ENCODE data around the gene KCTD13.
"Not testable (repeated sequence)": the region's sequence is repeated elsewhere in the genome, so short reads cannot be mapped to it uniquely, and the experiment has no call there.

The KCTD13 gene

DNA sequence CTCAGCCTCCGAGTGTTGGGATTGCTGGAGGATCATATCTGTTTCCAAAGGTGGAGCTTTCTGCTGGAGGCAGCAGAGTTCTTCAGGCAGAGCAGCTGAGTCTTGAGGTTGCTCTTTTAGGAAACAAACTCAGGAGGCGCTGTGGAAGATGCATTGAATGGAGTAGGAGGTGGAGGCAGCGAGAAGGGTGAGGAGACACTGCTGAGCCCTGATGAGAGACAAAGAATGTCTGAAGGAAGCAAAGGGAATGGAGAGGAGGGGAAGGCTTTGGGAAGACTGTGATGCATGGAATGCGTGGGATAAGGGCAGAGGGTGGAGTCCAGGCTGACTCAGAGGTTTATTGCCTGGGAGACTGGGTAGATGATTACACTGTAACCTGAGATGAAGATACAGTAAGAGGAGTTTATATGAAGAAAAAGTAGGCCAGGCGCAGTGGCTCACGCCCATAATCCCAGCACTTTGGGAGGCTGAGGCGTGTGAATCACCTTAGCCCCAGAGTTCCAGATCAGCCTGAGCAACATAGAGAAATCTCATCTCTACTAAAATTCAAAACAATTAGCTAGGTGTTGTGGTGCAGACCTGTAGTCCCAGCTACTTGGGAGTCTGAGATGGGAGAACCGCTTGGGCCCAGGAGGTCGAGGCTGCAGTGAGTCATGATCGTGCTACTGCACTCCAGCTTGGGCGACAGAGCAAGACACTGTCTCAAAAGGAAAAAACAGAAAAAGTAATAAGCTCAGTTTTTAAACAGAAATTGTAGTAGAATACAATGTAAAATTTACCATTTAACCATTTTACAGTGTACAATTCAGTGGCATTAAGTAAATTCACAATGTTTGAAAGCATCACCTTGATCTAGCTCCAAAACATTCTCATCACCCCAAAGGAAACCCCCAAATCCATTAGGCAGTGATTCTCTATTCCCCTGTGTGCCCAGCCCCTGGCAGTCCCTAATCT lies 18.1 kb upstream of the KCTD13 start:
- DNase-seq: no peak

DNA sequence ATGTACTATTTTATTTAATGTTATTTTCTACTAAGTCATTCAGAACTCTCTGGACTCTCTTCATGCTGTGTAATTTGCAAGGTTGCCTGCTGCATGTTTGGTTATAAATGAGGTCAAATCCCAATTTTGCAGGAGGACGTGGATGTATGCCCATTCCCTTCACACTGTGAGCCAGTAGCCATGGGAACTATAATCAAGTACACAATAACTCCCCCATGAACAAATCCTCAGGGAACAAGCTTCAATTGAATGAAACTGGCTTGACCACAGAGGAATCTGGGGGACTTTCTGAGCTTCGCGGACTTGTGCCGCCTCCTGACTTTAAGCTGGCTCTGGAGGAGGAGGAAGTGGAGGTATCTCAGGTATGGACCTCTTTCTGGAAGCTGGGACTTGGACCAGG lies 14.6 kb upstream of the KCTD13 start:
- no peak for DNase-seq

DNA sequence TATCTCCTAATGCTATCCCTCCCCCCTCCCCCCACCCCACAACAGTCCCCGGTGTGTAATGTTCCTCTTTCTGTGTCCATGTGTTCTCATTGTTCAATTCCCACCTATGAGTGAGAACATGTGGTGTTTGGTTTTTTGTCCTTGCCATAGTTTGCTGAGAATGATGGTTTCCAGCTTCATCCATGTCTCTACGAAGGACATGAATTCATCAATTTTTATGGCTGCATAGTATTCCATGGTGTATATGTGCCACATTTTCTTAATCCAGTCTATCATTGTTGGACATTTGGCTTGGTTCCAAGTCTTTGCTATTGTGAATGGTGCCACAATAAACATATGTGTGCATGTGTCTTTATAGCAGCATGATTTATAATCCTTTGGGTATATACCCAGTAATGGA lies 5.7 kb upstream of the KCTD13 start:
- not testable (repeated sequence) for DNase-seq

DNA sequence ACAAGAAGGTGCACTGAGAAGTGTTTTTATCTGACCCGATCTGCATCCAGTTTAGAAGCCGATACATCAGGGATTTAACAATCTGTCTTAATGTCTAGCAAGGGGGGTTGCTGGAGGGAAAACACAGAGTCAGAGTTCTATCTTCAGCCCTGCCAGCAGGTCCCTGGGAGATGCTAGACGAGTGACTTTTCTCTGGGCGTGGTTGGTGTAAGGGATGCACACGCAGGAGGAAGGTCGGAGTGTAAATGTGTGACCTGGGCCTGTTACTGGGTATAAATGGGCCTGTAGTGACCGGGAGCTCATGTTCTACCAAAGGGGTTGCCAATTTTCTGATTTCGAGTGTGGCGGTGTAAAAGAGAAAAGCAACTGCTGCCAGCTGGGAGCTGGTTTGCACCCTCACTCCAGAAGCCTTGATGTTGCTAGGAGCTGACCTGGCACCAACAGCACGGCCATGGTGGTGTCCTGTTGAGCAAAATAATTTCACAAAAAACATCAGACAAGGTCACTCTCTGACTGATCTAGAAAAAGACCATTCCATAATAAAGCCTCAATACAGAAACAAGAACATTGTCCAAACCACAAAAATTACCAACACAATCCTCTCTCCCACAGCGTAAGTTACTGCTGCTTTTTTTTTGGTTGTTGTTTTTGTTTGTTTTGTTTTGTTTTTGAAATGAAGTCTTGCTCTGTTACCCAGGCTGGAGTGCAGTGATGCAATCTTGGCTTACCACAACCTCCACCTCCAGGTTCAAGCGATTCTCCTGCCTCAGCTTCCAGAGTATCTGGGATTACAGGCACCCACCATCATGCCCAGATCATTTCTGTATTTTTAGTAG lies 1.3 kb upstream of the KCTD13 start:
- no peak for DNase-seq

DNA sequence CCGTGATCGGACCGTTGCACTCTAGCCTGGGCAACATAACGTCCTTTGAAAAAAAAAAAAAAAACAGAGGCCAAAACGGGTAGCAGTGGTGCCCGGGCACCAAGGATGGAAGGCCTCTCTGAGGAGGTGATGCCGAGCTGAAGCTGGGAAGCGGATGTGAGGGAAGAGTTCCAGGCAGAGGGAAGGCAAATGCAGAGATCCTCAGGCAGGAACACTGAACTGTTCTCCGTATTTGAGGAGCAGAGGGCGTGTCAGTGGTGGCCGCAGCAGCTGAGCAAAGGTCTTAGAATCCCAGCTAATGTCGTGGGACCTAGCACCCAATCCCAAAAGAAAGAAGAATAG lies 656 bp upstream of the KCTD13 start:
- no peak for DNase-seq

DNA sequence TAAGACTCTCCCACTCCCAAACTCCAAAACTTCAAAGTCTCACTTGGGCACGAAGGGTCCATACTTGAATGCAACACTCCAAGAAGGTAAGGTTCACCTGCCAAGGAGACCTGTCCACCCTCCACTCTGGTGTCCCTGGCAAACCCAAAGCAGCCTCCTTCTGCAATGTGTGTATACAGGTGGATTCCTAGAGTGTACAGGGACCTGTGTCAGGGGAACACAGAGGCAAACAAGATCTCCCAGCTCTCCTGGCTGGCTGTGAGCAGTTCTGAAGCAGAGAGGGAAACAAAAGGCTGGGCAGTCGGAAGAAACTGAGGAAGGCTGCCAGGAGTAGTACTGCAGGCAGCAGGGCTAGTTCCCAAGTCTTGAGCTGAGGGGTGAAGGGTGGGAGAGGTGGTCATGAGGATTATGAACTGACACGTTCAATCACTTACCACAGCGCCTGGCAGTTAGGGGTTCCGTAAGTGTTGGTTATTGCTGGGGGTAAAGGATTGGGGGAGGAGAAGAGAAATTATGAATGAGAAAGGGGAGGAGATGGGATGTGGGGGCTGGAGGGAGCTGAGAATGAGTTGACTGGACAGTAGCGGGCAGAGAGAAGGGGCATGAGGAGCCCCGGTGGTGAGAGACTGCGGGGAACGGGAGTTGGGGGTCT lies 795 bp downstream of the KCTD13 start:
- DNase-seq: no peak

DNA sequence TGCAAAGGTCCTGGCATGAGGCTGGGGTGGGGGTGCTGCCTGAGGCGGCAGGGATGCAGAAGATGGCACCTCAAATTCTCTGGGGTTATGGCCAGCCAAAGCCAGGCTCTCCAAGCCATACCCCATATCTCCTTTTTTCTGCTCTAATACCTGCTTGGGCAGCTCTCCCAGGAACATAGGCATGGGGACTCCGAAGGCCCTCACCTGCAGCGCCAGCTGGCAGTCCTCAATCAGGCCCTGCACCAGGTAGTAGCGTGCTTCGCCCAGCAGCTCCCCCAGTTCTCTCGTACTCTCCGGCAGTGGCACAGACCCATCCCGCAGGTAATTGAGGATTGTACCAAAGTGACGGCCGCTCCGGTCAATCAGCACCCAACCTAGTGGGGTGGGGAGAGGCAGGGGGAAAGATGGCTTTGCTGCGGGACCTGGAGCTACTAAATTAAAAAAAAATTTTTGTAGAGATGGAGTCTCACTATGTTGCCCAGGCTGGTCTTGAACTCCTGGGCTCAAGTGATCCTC lies 3.0 kb downstream of the KCTD13 start:
- no peak for DNase-seq

DNA sequence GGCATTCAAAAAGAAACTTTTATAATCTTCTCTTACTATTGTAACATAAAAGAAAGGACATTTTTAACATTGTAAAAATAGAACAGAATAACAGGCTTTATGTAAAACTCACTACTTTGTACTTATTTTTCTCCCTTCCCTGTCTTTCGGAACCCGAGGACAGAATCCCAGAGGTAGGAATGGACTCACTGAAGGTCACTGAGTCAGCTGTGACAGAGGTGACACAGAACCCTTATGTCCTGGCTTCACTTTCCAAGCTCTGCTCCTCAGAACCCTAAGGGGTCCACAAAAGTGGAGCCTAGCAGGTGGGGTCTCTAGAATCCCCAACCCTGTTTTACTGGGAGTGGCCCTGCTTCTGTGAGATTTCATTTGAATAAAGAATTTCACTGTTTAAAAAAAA lies 3.7 kb downstream of the KCTD13 start:
- DNase-seq: no peak

DNA sequence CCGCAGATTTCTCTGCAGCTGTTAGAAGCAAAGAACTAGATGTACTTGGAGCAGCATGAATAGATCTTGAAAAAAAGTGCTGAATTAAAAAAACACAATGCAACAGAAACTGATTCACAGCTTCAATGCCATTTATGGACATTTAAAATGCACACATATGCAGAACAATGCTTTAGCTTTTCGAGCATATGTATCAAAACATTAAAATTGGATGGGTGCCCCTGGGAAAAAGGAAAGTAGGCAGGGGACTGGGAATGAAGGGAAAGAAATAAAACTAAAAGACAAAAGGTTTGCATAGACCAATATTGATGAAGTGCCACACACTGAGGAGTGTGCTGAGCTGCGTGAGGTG lies 5.0 kb downstream of the KCTD13 start:
- no peak for DNase-seq

DNA sequence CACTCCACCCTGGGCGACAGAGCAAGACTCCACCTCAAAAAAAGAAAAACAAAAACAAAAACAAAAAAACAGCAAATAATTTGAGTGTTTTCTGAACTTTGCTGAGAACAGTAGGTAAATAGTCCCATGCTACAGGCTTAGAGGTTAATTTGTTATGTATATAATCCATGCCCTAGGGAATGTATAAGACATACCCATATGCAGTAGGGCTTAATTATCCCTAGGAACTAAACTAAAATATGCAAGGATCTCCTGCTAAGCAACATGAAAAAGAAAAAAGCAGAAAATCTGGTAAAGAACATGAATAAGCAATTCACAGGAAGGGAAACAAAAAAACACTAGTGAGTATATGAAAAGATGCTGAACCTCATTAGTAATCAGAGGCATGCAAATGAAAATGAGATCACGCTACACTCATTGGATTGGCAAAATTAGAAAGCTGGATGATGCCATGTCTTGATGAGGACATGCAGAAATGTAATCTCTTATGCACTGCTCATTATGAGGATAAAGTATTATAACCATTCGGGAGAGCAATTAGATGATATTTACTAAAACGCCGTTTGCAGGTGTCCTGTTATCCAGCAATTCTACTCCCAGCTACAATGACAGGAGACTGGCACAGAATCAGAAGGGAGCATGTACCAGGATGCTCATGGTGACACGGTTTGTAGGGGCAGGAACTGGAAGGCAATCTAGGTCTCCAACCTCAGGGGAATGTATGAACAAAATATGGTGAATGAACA lies 5.6 kb downstream of the KCTD13 start:
- no peak for DNase-seq

DNA sequence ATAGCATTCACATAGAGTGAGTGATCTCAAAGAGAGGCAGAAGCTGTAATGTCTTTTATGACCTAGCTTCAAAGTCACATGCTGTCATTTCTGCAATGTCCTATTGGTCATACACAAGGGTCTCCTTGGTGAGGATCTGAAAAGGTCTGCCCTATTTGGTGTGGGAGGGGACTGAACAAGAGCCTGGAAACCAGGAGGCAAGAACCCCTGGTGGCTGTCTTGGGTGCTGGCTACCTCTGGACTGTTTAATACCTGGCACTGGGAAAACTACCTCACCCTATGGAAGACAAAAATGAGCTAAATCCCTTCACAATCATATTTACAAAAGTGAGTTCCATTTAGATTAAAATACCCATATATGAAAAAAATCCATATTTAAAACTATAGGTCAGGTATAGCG lies 9.0 kb downstream of the KCTD13 start:
- DNase-seq: no peak

DNA sequence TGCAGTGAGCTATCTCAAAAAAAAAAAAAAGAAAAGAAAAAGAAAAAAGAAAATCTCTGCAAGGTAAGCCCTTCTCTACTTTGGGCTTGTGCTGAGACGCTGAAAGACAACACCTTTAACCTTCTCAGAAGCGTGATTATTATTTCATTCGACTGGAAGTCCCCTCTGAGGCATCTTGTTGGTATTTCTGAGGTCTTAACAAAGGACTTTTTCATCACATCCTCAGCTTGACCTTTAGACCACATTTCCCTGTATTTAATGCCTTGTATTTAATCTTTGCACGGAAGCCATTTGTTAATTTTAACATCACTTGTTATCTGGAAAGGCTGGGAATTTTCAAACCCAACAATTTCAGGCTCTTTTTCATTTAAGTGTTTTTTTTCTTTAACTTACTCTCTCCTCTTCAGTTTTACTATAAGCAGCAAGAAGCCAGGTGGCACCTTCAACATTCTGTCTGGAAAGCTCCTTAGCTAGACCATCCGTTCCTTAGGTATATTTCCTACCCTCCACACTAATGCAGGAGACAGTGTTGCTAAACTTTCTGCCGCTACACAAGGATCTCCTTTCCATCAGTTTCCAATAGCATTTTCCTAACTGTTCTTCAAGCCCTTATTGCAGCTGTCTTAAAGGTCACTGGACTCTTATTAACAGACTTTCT lies 10.3 kb downstream of the KCTD13 start:
- DNase-seq: no peak

DNA sequence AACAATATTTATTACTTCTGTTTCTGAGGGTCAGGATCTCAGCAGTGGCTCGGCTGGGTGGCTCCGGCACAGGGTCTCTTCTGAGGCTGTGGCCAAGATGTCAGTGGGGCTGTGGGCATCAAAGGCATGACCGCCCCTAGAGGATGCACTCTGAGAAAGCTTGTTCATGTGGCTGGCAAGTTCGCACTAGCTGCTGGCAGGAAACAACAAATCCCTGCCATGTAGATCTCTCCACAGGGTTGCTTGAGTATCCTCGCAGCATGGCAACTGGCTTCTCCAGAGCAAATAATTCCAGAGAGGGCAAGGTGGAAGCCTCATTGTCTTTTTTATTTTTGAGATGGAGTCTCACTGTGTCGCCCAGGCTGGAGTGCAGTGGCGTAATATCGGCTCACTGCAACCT lies 12.5 kb downstream of the KCTD13 start:
- no peak for DNase-seq

DNA sequence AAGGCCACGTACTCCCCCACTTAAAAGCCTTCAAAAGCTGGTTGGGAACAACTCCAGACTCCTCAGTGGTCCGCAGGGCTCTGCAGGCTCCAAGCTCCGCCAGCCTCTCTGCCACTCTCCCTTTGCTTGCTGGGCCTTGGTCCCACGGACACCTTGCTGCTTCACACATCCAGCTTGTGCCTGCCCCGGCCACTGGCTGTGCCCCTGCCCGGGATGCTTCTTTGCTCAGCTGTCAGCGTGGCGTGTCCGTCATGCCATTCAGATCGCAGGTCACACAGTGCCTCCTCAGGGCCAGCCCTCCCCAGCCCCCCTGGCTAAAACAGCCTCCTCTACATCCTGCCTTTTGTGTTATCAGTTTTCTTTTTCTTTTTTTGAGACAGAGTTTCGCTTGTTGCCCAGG lies 13.9 kb downstream of the KCTD13 start:
- no peak for DNase-seq

DNA sequence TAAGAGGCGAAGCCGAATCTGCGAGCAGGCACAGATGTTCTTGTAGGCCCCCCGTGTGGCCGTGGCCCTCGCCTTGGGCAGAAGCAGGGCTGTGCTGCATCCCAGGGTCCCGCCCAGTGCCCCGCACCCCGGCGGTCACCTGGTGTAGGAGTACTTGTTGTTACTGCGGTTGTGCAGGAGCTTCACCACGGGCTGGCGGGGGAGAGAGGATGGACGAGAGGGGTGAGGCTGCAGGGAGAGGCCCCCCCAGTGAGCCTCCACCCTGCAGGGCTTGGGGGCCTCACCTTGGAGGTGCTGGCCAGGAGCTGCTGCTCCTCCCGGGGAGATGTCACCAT lies 14.4 kb downstream of the KCTD13 start:
- DNase-seq: no peak

DNA sequence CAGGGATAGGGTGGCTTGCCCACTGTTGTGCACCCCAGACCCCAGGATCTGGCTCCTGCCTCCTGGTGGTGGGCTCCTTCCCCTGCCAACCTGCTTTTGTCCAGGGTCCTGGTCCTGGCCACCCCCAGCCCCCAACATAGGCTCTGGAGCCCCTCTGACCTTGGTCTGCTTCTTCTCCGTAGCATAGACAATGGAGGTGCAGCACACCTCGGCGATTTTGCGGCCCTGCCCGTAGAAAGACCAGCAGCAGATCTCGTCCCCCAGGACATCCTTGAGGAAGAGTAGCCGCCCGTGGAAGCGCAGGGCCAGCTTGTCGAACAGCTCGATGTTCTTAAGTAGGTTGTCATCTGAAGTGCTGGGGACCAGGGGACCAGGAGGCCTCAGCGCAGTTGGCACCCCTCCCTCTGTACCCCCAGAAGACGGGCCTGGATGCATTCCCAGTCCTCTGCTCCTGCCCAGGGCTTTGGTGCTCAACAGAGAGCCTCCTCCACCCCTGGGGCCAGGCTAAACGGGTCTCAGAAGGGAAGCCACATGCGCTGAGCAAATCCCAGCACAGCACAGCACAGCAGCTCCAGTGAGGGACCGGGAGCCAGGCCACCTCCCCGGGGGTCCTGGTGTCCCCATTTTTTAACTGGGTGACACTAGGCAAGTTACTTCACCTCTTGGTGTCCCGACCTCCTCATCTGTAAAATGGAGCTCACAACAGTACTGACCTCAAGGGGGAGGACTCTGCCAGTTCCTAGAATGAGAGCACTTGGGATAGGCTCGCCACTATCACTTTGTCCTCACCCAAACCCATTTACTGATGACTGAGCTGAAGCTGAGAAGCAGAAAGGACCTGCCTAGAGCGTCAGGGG lies 15.0 kb downstream of the KCTD13 start:
- no peak for DNase-seq

DNA sequence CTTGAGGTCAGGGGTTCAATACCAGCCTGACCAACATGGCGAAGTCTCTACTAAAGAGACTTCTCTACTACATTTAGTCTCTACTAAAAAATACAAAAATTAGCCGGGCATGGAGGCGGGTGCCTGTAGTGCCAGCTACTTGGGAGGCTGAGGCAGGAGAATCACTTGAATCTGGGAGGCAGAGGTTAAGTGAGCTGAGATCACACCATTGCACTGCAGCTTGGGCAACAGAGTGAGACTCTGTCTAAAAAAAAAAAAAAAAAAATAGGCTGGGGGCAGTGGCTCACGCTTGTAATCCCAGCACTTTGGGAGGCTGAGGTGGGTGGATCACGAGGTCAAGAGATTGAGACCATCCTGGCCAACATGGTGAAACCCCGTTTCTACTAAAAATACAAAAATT lies 16.2 kb downstream of the KCTD13 start:
- not testable (repeated sequence) for DNase-seq

DNA sequence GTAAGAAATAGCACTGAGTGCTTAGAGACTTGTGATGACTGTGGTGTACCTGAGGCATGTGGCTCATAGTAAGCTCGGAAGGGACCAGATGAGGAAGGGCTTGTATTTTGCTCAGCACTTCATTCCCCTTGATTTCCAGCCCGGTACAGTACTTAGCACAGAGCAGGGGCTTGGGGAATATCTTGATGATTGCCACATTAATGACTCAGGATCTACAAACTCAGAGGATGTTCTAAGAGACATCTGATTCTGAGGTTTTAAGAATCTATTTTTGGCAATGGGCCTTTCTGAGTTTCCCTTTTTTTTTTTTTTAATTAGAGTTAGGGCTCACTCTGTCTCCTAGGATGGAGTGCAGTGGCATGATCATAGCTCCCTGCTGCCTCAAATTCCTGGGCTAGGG lies 16.6 kb downstream of the KCTD13 start:
- DNase-seq: no peak

DNA sequence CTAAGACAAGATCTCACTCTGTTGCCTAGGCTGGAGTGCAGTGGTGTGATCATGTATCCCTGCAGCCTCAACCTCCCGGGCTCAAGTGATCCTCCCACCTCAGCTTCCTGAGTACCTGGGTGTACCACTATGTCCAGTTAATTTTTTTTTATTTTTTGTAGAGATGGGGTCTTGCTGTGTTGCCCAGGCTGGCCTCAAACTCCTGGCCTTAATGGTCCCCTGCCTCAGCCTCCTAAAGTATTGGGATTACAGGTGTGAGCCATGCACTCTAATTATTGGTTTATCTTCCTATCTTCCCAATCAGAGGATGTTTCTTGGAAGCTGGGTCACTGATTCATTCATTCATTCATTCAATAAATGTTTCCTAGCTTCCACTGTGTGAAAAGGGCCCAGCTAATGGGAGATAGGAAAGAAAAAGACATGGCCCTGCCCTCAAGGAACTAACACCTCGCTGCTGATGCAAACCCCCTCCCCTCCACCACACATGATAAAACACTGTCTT lies 17.3 kb downstream of the KCTD13 start:
- no peak for DNase-seq

DNA sequence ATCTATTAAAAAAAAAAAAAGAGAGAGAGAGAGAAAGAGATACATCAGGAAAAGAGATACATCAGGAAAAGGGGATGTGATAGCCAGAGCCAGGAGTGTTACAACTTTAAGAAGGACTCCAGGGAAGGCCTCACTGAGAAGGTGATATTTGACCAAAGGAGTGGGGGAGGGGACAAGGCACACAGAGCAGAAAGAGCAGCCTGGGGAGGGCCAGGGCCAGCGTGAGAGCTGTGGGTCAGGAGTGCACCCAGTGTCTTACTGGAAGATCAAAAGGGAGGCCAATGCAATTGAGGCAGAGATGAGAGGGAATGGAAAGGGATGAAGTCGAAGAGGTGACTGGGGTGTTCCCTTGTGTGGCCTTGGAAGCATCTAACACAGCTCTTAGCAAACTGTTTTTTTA lies 18.1 kb downstream of the KCTD13 start:
- DNase-seq: no peak

All from NCI-H2081 treated with DMSO at 0.1 percent for 48 hours (cell line).